GM18505 (cell line): ENCODE measurements around the gene GH2.
"Not testable (repeated sequence)": the region's sequence is repeated elsewhere in the genome, so short reads cannot be mapped to it uniquely, and the experiment has no call there.

Source experiments
- ATAC-seq: cut with Tn5 transposase; IDR thresholded peaks from one replicate; pipeline ENCODE4 v1.9.1; 2021; ENCODE audit not compliant: unreplicated experiment
- POLR2A ChIP-seq: IDR thresholded peaks from 4 replicates; pipeline ENCODE4 v1.6.1; 2011; ENCODE audit warnings: borderline replicate concordance; ENCODE audit not compliant: insufficient read depth, insufficient read length; ENCODE audit errors: extremely low read depth

GH2 gene

DNA sequence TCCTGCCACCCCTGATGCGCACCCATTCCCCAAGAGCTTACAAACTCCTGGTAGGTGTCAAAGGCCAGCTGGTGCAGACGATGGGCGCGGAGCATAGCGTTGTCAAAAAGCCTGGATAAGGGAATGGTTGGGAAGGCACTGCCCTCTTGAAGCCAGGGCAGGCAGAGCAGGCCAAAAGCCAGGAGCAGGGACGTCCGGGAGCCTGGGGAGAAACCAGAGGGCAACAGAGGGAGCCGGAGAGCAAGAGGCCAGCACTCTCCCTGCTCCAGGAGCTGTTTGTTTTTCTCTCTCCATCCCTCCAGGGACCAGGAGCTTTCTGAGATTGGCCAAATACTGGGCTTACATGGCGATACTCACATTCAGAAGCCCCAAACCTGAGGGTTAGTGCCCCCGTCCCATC, 36.6 kb upstream of the GH2 start:
- no peak for ATAC-seq
- TF ChIP-seq POLR2A = no peak

DNA sequence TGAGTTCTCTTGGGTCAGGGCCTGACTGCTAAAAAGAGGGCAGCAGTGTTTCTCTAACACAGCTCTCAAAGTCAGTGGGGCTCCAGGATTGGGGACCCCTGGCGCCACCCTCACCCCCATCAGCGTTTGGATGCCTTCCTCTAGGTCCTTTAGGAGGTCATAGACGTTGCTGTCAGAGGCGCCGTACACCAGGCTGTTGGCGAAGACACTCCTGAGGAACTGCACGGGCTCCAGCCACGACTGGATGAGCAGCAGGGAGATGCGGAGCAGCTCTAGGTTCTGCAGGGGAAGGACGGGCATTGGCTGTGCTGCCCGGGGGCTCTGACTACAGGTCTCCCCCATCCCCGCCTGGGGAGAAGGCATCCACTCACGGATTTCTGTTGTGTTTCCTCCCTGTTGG, 35.9 kb upstream of the GH2 start:
- TF ChIP-seq POLR2A = no peak
- no peak for ATAC-seq

DNA sequence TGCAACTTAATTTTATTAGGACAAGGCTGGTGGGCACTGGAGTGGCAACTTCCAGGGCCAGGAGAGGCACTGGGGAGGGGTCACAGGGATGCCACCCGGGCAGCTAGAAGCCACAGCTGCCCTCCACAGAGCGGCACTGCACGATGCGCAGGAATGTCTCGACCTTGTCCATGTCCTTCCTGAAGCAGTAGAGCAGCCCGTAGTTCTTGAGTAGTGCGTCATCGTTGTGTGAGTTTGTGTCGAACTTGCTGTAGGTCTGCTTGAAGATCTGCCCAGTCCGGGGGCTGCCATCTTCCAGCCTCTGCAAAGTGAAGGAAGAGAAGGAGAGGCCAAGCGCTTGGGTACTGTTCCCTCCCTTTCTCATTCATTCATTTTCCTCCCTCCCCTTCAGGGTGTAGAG, 35.5 kb upstream of the GH2 start:
- ATAC-seq = not testable (repeated sequence)

DNA sequence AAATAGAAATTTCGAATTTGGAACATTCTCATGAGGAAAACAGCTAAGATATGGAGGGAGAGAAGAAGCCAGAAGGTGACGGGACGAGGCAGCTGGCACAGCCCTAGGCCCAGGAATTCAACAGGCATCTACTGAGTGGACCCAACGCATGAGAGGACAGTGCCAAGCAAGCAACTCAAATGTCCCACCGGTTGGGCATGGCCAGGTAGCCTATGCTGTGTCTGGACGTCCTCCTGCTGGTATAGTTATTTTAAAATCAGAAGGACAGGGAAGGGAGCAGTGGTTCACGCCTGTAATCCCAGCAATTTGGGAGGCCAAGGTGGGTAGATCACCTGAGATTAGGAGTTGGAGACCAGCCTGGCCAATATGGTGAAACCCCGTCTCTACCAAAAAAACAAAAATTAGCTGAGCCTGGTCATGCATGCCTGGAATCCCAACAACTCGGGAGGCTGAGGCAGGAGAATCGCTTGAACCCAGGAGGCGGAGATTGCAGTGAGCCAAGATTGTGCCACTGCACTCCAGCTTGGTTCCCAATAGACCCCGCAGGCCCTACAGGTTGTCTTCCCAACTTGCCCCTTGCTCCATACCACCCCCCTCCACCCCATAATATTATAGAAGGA, 34.9 kb upstream of the GH2 start:
- TF ChIP-seq POLR2A = no peak
- no peak for ATAC-seq

DNA sequence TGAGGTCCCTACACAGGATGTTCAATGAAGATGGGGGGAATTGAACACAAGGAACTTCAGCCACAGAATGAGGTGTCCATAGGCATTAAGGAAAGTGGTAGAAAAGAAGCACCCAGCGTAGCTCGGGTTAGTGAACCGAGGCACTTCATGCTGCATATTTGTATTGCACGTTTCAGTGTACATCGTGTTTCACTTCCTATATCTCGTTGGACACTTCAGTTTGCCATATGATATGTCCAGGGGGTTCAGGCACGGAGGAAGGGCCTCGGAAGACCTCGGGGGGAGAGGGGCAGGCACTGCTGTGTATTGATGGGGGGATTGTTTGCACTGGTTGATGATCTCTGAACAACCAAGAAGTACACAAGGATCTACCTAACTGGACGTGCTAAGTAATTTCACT, 34.0 kb upstream of the GH2 start:
- ATAC-seq = not testable (repeated sequence)

DNA sequence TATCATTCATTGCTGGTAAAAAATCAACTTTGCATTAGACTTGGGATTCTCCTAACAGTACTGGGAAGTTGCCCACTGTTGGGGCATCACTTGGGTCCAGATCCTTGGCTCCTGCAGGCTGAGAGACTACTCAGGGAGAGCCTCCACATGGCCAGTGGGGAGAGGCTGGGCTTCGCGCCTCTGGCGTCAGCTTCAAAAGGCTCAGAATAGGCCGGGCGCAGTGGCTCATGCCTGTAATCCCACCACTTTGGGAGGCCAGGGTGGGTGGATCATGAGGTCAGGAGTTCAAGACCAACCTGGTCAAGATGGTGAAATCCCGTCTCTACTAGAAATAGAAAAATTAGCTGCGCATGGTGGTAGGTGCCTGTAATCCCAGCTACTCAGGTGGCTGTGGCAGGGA, 32.7 kb upstream of the GH2 start:
- TF ChIP-seq POLR2A = no peak
- ATAC-seq = no peak

DNA sequence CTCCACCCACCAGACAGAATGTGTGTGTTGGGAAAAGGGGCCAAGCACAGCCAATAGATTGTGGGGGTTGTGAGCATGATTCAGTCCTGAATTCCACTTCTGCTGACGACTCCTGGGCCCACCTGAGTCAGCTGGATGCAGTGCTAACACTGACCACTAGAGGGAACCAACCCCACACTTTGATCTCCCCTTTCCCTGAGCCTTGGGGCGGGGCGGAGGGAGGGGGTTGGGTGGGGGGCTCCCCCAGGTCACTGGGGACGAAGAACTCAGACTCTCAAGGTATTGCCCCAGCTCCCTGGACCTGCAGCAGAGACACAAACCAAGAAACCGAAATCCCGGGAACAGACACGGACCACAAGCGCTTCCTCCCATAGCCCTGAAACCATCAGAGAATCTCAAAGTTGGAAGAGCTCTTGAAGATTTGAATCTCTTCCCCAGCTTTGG, 29.9 kb upstream of the GH2 start:
- TF ChIP-seq POLR2A = no peak

DNA sequence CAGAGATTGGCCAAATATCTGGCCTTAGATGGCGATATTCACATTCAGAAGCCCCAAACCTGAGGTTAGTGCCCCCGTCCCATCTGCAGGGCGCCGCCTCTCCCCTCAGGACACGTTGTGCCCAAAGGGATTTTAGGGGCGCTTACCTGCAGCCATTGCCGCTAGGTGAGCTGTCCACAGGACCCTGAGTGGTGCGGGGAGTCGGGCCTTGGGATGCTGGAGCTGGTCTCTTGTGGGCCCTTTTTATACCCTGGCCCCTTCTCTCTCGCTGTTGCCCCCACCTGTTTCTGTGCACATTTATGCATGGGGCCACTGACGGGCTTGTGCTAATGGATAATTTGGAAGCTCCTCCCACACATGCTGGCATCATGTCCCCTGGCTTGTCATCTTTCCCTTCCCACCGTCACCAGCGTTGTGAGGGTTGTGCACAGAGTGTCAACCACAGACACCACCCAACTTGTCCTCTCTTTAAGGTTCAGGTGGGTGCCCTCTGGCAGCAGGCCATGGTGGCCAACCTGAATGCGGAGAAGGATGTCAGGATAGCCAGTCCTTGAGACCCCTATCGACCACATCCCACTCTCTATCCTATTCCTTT, 29.4 kb upstream of the GH2 start, which contains the start of gene CSHL1:
Gene CSHL1 (minus strand): TSS at position 218 of the 595 bp plus-strand sequence. CDS start 62 bp downstream, at position 156.
- ATAC-seq = no peak
- no peak for TF ChIP-seq POLR2A

More for the DNA sequence above, 29.9 kb upstream of the GH2 start:
- no peak for ATAC-seq

DNA sequence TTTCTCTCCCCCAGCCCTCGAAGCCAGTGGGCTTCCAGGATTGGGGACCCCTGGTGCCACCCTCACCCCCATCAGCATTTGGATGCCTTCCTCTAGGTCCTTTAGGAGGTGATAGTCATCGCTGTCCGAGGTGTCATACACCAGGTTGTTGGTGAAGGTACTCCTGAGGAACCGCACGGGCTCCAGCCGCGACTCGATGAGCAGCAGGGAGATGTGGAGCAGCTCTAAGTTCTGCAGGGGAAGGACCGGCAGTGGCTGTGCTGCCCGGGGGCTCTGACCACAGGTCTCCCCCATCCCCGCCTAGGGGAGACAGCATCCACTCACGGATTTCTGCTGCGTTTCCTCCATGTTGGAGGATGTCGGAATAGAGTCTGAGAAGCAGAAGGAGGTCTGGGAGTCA, 28.4 kb upstream of the GH2 start:
- no peak for TF ChIP-seq POLR2A
- no peak for ATAC-seq

DNA sequence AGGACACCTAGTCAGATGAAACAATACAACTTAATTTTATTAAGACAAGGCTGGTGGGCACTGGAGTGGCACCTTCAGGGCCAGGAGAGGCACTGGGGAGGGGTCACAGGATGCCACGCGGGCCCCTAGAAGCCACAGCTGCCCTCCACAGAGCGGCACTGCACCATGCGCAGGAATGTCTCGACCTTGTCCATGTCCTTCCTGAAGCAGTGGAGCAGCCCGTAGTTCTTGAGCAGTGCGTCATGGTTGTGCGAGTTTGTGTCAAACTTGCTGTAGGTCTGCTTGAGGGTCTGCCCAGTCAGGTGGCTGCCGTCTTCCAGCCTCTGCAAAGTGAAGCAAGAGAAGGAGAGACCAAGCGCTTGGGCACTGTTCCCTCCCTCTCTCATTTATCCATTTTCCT, 27.8 kb upstream of the GH2 start:
- ATAC-seq = not testable (repeated sequence)

DNA sequence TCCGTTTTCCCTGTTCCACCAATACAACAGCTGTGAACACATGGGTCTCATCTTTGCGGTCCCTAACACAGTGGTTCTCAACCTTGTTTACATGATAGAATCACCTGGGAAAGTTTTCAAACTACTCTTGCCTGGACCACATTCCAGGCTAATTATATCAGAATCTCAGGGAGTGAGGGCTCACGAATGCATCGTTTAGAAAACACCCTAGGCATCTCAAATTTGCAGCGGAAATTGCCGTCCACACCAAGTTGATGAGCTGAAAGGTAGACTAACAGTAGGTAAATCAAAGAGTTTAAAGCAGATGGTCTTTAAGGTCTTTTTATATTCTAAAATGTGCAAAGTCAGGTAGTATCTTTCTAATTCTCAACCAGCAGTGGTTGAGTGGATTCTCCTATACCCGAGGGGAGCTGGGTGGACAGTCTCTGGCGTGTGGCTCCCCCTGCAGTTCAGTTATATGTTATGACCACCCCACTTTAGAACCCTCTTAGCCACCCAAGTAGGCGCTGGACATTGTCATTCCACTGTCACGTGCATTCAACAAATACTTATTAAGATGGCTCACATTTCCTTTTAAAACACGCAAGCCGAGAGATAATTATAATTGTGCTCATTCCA, 25.5 kb upstream of the GH2 start:
- ATAC-seq = not testable (repeated sequence)

DNA sequence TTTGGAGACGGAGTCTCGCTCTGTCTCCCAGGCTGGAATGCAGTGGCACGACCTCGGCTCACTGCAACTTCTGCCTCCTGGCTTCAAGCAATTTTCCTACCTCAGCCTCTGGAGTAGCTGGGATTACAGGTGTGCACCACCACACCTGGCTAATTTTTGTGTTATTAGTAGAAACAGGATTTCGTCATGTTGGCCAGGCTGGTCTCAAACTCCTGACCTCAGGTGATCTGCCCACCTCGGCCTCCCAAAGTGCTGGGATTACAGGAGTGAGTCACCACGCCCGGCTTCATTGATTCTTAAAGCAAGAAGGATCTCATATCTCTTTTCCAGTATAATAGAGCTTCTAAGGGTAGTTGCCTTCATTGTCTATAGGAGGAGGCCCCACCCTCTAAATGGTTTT, 23.1 kb upstream of the GH2 start:
- ATAC-seq = not testable (repeated sequence)

DNA sequence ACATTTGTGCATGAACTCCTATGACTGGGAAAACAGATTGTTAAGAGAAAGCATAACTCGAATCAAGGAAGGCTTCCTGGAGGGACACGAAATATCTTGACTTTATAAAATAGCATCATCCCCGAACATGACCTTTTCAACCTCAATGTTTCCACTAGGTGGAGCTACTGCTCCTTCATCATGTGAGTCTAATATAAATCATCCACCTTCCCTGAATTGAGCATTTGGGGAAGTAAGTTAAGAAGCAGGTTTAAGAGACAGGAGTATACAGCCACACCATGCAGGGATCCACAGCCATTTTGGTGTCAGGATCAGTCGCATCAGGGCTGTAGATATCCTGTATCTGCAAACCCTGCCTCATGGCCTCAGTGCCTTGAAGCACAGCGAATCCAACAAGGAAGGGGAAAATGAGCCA, 22.1 kb upstream of the GH2 start:
- ATAC-seq = not testable (repeated sequence)

DNA sequence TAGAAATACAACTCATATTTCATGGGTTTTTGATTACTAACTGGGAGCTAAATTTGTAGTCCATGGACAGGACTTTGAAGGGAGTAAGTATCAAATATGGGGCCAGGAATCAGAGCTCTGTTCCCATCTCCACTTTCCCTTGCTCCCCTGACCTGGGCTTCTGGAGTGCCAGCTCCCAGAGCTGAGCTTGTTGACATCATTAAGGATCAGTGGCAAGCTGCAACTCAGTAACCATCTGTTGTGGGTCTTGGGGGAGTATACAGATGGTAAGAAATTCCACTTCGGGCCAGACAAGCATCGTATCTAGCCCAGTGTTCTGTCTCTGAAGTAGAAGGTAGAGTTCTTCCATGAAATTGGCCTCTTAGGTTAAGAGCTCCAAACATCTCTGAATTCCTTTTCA, 20.2 kb upstream of the GH2 start:
- not testable (repeated sequence) for ATAC-seq

DNA sequence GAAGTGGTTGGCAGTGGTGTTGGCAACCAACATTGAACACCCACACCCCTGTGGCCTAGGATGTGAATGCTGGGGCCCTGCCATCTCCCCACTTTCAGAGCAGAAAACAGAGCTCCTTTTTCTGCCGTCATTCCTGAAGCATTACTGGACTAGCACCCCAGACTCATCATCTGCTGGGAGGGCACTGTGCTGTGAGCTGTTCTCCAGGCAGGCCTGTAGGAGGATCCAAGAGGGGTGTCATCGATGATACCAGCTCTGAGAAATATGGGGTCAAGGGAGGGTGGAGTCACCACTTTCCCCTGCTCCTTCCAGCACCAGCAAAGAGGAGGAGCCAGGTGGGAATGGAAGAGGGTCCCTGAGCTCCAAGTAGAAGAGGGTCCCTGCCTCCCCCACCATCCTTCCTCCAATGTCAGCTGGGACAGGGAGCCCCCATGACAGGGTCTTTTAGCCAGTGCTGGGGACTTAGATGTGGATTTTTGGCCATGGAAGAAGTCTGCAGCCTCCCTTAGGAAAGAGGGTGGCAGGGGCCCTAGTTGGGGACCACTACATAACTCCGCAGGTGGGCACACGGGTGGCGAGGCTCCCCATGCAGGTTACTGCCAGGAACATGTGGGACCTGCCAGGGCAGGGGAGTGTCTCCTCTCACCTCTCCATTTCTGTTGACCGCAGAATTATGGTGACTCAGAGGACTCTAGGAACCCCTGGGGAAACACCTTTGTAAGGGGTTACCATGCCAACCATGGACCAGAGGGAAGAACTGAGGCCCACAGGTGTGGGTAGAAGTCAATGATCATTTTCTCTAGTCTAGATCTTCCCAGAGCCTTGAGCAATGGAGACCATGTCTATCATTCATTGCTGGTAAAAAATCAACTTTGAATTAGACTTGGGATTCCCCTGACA, 17.4 kb upstream of the GH2 start:
- not testable (repeated sequence) for ATAC-seq

DNA sequence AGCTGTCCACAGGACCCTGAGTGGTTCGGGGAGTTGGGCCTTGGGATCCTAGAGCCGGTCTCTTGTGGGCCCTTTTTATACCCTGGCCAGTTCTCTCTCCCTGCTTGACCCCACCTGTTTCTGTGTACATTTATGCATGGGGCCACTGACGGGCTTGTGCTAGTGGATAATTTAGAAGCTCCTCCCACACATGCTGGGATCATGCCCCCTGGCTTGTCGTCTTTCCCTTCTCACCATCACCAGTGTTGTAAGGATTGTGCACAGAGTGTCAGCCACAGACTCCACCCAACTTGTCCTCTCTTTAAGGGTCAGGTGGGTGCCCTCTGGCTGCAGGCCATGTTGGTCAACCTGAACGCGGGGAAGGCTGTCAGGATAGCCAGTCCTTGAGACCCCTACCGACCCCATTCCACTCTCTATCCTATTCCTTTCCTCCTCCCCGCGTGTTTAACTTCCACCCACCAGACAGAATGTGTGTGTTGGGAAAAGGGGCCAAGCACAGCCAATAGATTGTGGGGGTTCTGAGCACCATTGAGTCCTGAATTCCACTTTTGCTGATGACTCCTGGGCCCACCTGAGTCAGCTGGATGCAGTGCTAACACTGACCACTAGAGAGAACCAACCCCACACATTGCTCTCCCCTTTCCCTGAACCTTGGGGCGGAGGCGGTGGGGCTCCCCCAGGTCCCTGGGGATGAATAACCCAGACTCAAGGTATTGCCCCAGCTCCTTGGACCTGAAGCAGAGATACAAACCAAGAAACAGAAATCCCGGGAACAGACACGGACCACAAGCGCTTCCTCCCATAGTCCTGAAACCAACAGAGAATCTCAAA, 15.0 kb upstream of the GH2 start, which contains the start of gene CSH1:
Gene CSH1 (minus strand): TSS at position 51 of the 831 bp plus-strand sequence. CDS start 63 bp downstream, outside the sequence.
- ATAC-seq = not testable (repeated sequence)

DNA sequence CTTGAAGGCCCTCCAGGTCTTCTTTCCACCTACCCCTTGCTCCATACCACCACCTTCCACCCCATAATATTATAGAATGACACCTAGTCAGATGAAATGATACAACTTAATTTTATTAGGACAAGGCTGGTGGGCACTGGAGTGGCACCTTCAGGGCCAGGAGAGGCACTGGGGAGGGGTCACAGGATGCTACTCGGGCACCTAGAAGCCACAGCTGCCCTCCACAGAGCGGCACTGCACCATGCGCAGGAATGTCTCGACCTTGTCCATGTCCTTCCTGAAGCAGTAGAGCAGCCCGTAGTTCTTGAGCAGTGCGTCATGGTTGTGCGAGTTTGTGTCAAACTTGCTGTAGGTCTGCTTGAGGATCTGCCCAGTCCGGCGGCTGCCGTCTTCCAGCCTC, 13.1 kb upstream of the GH2 start:
- not testable (repeated sequence) for ATAC-seq

DNA sequence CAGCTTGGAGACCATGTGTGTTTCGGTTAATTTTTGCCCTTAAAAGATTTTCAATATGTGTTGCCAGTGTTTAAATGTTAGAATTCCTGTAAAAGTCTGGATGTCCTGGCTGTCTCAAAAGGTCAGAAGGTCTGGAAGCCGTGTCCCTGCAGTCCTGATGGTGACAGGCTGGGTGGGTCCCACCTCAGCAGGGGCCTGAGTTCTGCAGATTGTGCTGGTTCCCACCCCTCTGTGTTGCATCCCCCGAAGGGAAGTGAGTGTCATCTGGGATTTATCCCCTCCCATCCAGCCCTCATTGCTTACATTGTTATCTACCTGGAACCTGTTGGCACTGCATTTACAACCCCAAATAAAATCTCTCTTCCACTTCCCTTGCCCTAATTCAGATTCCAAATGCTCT, 12.3 kb upstream of the GH2 start:
- ATAC-seq = not testable (repeated sequence)
